ENCODE data around the gene ARAF.
"Not testable (repeated sequence)": the region's sequence is repeated elsewhere in the genome, so short reads cannot be mapped to it uniquely, and the experiment has no call there.

Gene ARAF

DNA sequence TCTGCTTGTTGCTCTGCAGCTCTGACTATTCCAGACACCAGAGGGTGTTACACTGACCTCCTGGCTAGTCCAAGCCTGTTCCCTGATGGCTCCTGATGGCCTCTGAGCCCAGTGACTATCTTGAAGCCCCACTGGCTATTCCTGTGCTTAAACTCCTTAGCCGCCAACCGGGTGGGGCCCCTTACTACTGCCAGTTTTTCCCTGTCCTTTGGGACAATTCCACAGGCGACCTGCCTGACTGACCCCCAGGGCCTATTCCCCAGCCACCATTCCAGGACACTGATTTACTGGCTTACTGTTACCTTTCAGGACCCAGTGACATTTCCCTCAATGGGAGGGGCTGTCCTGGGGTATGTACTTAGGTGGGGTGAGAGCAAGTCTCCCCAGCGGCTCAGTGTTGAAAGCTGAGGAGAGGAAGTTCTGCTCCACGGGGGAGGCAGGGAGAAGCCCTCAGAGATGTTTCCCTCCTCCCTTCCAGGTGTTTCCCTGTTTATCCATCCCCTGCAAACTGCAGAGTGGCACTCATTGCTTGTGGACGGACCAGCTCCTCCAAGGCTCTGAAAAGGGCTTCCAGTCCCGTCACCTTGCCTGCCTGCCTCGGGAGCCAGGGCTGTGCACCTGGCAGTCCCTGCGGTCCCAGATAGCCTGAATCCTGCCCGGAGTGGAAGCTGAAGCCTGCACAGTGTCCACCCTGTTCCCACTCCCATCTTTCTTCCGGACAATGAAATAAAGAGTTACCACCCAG is 25.2 kb downstream of the ARAF start:
- DNase-seq = no peak

DNA sequence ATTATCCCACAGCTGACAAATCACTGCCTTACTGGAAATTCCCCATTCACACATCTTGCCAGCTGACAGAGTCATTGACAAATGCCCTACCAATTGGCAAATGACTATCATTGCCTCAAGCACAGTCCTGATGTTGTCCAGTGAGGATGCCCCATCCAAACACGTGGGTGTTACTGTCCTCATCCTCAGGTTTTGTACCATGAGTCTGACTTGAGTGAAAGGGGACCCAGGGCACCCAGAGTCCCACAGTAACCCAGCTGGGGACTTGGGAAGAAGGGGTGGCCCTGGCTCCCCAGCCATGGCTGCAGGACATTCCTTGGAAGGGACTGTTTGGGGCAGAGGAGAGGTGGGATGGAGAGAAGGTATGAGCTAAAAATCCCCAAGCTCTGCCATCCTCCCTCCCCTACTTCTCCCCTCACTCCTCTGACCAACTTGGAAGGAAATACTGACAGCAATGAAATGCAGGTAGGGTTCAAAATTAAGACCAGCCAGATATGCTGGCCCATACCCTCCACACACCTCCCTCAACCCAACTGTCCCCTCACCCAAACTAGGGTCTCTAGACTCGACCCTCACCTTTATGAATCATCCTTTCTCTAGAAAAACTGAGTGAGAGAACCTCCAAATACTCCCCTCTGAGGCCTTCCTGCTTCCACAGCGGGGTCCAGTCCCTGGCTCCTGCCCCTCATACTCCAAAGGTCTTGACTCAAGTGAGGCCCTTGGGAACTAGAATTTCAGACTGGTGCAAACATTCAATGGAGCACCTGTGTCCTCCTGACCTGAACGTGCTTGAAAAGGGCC is 26.3 kb downstream of the ARAF start:
- peak in 1 of 2 donors; percentile 9 for DNase-seq

DNA sequence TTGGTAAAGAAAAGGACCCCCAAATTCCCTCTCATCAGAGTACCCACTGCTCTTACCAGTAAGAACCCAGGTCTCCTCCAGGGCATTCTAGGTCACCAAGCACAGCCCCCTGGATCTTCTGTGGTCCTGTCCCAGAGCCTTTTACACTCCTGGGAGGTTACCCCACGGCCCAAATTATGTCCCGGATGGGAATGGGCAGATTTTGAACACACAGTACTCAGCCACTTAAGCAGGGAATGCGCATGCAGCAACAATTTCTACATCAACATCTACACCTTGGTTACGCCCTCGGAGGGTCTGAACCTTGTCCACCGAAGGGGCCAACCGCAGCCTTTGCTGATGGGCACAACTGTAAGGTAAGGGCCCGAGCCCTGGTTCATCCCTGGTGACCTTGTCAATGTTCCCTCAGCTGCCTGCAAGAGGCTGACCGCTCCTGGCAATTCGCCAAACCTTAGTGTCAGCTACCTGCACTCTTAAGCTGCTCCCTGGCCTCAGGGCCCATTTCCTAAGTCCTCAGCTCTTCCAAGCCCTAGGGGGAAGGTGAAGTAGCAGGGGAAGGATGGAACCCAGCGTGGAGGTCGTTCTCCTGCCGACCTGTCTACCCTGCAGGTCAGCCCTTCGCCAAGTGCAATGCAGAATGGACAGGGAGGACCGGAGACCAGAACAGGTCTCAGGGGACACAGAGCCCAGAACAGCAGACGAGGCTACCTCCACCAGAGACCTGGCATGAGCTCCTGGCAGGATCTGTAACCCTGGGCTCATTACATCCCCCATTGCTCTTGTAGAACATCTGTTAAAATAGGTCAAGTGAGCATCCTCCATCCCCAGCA is 27.1 kb downstream of the ARAF start:
- DNase-seq = no peak

DNA sequence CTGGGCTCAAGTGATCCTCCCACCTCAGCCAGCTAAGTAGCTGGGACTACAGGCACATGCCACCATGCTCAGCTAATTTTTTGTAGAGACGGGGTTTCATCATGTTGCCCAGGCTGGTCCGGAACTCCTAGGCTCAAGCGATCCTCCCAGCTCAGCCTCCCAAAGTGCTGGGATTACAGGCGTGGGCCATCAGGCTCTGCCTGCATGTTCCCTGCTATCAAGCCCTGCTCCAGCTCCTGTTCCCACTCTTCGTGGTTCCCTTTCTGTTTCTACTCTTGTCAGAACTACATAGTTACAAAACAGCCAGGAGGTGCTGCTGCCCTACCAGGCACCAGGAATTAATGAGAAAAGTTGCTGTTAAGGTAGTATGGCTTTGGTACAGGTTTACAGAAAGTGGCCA is 30.0 kb downstream of the ARAF start:
- peak; percentile 9 to 15 for DNase-seq

DNA sequence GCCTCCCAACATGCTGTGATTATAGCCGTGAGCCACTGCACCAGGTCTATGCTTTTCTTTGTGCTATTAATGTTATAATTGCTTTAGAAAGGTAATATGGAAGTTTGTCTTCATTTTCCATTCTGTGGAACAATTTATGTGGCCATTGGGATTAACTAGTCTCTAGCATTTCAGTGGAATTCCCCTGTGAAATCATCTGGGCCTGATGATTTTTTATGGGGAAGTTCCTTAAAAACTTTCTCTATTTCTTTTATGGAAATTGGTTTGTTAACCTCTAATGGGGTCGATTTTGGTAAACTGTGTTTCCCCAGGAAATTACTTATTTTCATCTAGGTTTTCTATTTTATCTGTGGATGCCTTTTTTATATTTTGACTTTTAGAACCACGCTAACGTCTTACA is 32.5 kb downstream of the ARAF start:
- no peak for DNase-seq

DNA sequence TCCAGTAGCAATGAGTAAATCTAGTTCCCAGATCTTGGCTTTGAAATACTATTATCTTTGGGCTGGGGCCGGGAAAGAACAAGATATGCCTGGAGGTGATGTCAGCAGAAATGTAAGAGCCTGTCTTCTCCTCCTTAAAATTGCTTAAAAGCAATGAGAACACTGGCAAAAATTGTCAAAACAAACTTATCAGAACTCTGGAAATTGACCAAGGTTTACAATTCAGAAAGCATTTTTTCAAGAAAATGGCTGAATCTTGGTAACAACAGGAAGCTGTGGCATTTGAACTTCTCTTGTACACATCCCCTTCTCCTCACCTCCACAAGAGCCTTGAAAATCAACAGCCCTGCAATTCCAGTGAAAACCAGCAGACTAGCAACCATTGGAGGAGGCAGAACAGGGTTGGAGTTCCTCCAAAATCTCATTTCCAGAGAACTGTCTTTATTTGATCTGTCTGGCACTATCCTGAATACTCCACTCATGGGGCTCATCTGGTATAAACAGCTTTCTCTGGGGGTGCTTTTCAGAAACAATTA is 34.8 kb downstream of the ARAF start:
- no peak for DNase-seq

DNA sequence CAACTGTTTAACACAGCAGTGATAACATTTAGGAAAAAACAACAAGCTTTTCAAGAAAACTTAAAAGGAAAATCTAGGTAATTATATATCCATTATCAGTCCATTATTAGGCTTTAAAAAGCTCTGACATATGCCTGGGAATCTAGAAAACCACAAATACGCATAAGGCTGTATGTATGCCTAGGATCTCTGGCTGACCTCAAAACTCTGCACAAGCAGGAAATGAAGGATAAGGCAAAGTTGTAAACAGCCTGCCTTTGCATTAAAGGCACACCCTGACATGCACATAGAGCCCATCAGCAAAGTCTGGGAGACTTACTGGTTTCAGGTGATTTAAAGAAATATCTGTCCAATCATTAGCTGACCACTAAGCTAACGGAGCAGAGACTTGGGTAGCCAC is 35.3 kb downstream of the ARAF start:
- DNase-seq = no peak

DNA sequence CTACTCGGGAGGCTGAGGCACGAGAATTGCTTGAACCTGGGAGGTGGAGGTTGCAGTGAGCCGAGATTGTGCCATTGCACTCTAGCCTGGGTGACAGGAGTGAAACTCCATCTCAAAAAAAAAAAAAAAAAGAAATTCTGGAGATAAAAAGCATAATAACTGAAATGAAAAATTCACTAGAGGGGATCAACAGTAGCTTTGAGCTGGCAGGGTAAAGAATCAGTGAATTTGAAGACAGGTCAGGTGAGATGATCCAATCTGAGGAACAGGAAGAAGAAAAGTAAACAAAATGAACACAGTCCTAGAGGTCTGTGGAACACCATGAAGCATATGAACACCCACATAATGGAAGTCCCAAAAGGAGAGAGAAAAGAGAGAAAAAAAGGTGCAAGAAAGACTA is 36.2 kb downstream of the ARAF start:
- DNase-seq = no peak

- DNase-seq = not testable (repeated sequence)
These were observed 42.1 kb downstream of the ARAF start for GRCh38 chrX:47603125-47603524.

- peak; percentile 43 to 65 for DNase-seq
These were observed 44.0 kb downstream of the ARAF start for GRCh38 chrX:47605024-47605423.

DNA sequence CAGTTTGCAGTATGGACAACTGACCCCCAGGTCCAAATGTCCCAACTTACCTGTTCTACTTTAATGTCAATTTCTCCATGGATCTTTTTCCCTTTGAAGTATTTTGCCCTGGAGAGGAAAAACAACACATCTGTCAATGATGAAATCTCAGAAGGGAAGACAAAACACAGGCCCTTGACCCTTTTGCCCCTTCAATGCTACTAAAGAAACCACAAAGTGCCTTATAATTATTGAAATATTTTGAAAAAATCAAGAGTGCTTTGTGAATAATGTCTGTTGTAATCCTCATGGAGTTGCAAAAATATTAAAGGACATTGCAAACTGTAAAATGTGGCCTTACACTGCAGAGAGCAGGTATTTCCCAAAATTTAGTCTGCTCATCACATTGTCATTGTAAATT is 46.1 kb downstream of the ARAF start:
- DNase-seq = no peak

- DNase-seq = no peak
These were observed 47.3 kb downstream of the ARAF start for GRCh38 chrX:47608130-47608810.

DNA sequence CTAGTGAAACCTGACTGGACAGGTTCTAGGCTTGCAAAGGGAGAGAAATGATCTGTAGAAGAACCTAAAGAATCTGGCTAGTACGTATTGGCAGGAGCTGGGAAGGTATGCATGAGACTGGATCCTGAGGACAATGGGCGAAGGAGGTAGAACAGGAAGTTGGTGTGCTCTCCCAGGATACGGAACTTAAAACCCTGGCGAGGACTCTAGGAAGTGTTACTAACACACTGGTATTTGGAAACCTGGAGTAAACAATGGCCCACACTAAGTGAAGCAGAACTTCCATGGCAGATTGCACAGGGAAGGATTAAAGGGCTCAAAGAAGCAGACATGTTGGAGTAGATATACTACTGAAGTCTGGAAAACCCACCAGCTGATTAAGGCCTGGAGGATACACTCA is 49.5 kb downstream of the ARAF start:
- peak; percentile 40 to 64 for DNase-seq

DNA sequence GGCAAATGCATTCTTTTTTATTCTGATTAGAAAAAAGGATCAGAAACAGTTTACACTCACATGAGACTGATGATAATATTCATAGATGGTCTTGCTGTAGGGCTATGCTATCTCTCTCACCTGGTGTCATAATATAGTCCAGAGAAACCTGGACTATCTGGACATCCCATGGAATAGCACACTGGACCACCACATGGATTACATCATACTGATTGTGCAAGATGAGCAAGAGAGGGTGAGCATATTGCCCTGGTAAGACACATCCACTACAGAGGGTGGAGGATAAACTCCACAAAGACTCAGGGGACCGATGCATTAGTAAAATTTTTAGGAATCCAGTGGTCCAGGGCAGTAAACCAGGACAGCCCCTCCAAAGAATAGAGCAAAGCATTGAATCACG is 50.5 kb downstream of the ARAF start:
- no peak for DNase-seq

DNA sequence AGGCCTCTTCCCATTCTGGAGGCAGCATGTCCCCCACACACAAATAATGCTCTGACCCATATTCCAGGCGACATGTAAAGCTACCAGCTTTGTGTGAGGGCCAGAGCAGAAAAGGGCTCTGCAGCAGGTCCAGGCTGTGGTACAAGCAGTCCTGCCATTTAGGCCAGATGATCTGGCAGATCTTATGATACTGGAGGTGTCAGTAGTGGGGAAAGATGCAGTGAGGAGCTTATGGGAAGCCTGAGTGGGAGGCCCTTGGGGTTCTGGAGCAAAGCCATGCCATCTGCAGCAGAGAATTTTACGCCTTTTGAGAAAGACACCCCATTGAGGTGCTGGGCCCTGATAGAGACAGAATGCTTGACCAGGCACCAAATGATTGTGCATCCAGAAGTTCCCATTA is 50.9 kb downstream of the ARAF start:
- DNase-seq = no peak

DNA sequence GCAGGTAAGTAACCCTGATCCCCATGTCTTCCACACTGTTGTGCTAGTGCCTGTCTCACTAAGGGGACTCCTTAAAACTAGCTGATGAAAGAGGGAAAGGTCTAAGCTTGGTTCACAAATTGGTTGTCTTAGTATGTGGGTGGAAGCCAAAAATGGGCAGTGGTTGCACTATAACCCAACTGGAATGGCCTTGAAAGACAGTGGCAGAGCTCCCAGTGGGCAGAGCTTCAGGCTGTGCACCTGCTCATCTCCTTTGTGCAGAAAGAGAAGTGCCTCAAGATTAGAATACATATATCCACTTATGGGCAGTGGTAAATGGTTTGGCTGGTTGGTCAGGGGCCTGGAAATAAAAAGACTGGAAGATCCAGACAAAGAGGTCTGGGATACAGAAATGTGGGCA is 51.4 kb downstream of the ARAF start:
- no peak for DNase-seq

DNA sequence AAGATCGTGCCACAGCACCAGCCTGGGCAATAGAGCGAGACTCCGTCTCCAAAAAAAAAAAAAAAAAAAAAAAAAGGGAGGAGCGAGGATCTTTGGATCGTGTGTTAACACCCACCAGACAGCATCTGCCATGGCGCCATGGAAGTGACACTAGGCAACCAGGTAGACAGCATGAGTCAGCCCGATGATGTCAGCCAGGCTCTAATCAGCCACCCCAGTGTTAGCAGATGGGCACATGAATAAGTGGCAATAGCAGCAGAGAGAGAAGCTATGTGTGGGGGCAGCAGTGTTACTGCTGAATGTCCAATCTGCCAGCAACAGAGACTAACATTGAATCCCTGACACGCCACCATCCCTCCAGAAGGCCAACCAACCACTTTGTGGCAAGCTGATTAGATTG is 52.1 kb downstream of the ARAF start:
- no peak for DNase-seq

GRCh38 chrX:47614618-47615017 is 53.6 kb downstream of the ARAF start:
- no peak for DNase-seq

- DNase-seq = no peak
These were observed 58.0 kb downstream of the ARAF start for GRCh38 chrX:47618923-47619485.

GRCh38 chrX:47619486-47620302 is 58.7 kb downstream of the ARAF start, which contains the start of gene SYN1:
Gene SYN1, minus strand, starts transcription at chrX:47619857. Its CDS starts 129 bp downstream, at chrX:47619728.
- DNase-seq = peak; percentile 61 to 82

- DNase-seq = no peak
These were observed 59.3 kb downstream of the ARAF start for GRCh38 chrX:47620303-47620685.

Measured in inflammatory macrophage (primary cell).